ENCODE data around the gene HLA-B. TPM values are rescaled to one million over a fixed set of nuclear protein-coding genes. Genes with fewer than 3 reads are reported as not detected.

HLA-B gene
- total RNA-seq, 1 experiment from 2014 or later, result 68.6 TPM

DNA sequence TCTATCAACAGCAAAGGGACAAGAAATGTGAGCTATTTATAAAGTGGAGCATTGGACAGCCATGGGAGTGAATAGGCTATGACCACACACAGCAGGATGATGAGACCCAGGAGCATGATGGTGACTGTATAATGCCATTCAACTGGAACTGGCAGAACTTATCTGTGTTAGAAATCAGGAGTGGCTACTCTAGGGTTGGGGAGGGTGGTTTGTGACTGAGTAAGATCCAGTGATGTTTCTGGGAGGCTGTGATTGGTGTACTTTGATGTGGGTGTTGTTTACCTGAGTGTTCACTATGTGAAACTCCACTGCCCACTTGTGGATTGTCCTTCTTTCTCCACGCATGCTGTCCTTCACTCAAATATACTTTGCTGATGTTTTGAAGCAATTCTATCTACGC, 11.5 kb upstream of the HLA-B start:
- no peak overlapping the region for H3K27ac ChIP-seq (ENCODE audit: insufficient read length, low read depth, low read length)
- no CpG with 5 or more reads among the region's 2 CpGs for WGBS (ENCODE audit: extremely low coverage, insufficient read length, low lambda C conversion rate)
- H2BK120ac ChIP-seq (ENCODE audit: low read depth, low read length, poor library complexity, severe bottlenecking), result no peak overlapping the region
- H3K14ac ChIP-seq (ENCODE audit: insufficient read depth, low read length), result no peak overlapping the region
- H2BK15ac ChIP-seq (ENCODE audit: low read depth, low read length), result no peak overlapping the region
- no peaks in the 10 kb centered on the region for H4K20me1 ChIP-seq (ENCODE audit: control insufficient read depth, insufficient read depth, insufficient read length)
- no peak overlapping the region for H3K23ac ChIP-seq (ENCODE audit: insufficient read length, low read depth, low read length)
- no peak overlapping the region for H3K9ac ChIP-seq (ENCODE audit: extremely low read depth, insufficient read length, low read length)
- H2AFZ ChIP-seq (ENCODE audit: low read length), result no peak overlapping the region
- no peak overlapping the region for H3K27ac Mint-ChIP-seq
- no peak overlapping the region for H2BK5ac ChIP-seq (ENCODE audit: insufficient read length, low read length)
- H3K4me1 Mint-ChIP-seq, result peaks cover 6 to 10% of the 10 kb centered on the region in 2 experiments
- no peaks in the 10 kb centered on the region for H3K79me1 ChIP-seq (ENCODE audit: insufficient read depth, low read depth, low read length, poor library complexity, severe bottlenecking)
- H3K79me2 ChIP-seq (ENCODE audit: insufficient read depth, low read length), result no peaks in the 10 kb centered on the region
- no peaks in the 10 kb centered on the region for H3K9me3 ChIP-seq (ENCODE audit: control insufficient read depth, low read depth, low read length)
- DNase-seq, result no peak
- no peak overlapping the region for H2AK5ac ChIP-seq (ENCODE audit: insufficient read length, low read length)
- peaks cover 10 to 13% of the 10 kb centered on the region in 2 experiments; a peak in 4 of 5 replicates for H3K9me3 Mint-ChIP-seq
- no peaks in the 10 kb centered on the region for H3K4me1 ChIP-seq (ENCODE audit: insufficient read depth, low read length)
- no peak overlapping the region for H3K4ac ChIP-seq (ENCODE audit: low read depth, low read length)
- H3T11ph ChIP-seq (ENCODE audit: low read length), result no peak overlapping the region
- H3K27me3 ChIP-seq (ENCODE audit: insufficient read depth, low read length), result no peaks in the 10 kb centered on the region
- no peak overlapping the region for H2BK12ac ChIP-seq (ENCODE audit: insufficient read length, low read depth, low read length)
- no peak overlapping the region for H3K56ac ChIP-seq (ENCODE audit: insufficient read length, low read depth, low read length)
- peaks cover 71% of the 10 kb centered on the region for H3K27me3 Mint-ChIP-seq (ENCODE audit: low read depth)
- H4K8ac ChIP-seq (replicated peaks; ENCODE audit: insufficient read length, low read depth, low read length), result no peak overlapping the region
- peaks cover 0 to 5% (median 0%) of the 10 kb centered on the region in 3 experiments; a peak in 2 of 7 replicates for H3K36me3 Mint-ChIP-seq (ENCODE audit: insufficient read depth in 1 of 3, low read depth in 3 of 3)
- no peak overlapping the region for H4K5ac ChIP-seq (ENCODE audit: insufficient read length, low read depth, low read length)
- no peak overlapping the region for H3K4me3 Mint-ChIP-seq
- no peak overlapping the region for H3K18ac ChIP-seq (ENCODE audit: insufficient read length, low read depth, low read length)
- no peak for TF ChIP-seq CTCF (conservative IDR thresholded peaks at IDR 0.05)
- H3K4me2 ChIP-seq (ENCODE audit: insufficient read depth, insufficient read length, low read length), result no peak overlapping the region
- no peak overlapping the region for H4K91ac ChIP-seq (ENCODE audit: insufficient read length, low read depth, low read length)
- peaks cover 3% of the 10 kb centered on the region for H3K23me2 ChIP-seq (ENCODE audit: insufficient read length, low read depth, low read length, poor library complexity, severe bottlenecking)
- H2BK20ac ChIP-seq (ENCODE audit: low read depth, low read length, poor library complexity, severe bottlenecking), result no peak overlapping the region
